H1 (cell line): ENCODE measurements around the gene NPIPA1. TPM values are rescaled to one million over a fixed set of nuclear protein-coding genes. Genes with fewer than 3 reads are reported as not detected.

ENCODE experiments used
- BACH1 ChIP-seq: IDR thresholded peaks from 2 replicates; pipeline ENCODE4 v1.6.1; 2012; ENCODE audit warnings: low read length, improper control_type of control experiment
- JUND ChIP-seq: IDR thresholded peaks from 2 replicates; pipeline ENCODE4 v1.6.1; 2011; ENCODE audit warnings: mild to moderate bottlenecking, improper control_type of control experiment, low read length
- polyA plus RNA-seq, 7 experiments: library from polyadenylated mRNA; depleted of rRNA in 3 of 7; stranded (reverse) in 5 of 7; unstranded in 2 of 7; fragments of >200 nt in 5 of 7; fragments of 200-250 nt in 2 of 7; gene quantifications; 1 replicate in 5 of 7; 2 replicates in 1 of 7; 4 replicates in 1 of 7; pipeline versions ENCODE4 v1.2.1 to v1.2.3, GENCODE V29; 2011 to 2013; ENCODE audit warnings: missing spikeins in 2 of 7, mixed read lengths in 2 of 7
- total RNA-seq: library from RNA; stranded (reverse); fragmentation: NEBNext Ultra II Directional; extraction: Animal tissue kit (Norgen Biotek cat#: 25700); gene quantifications from 2 replicates; pipeline ENCODE4 v1.2.1, GENCODE V29; 2021

Gene NPIPA1
- total and polyA plus RNA-seq, 2 of the 8 experiments (the other 6 are each of a cell fraction or from before 2014, with no cell fraction given), result 60.0 to 97.8 TPM

DNA sequence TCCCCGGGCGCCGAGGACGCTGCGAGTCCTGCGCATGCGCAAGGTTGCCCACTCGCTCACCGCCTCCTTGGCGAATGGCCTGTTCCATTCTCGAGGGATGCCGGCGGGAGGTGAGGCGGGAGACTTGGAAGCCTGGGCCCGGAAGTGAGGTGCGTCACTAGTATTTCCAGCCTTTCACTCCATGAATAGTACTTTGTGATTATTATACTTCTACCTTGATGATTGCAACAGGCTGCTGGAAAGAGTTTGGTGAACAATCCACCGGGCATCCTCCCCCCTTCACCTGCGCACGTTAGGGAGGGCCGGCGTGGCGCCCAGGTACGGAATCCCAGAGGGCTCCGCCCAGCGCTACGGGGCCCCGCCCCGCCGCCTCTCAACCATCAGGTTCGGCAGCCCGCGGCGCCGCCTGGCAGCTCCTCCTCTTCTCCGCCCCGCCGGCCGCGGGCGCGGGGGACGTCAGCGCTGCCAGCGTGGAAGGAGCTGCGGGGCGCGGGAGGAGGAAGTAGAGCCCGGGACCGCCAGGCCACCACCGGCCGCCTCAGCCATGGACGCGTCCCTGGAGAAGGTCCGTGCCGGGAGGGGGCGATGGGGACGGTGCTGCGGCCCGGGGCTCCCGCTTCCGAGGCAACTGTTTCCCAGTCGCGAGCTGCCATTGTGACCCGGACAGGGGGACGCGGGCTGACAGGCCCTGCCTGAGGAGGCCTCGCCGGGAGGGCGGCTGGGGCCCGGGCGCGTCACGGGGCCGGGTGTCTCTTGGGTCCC is 37.6 kb downstream of the NPIPA1 start, which contains the start of gene PDXDC1 (continued):
- TF ChIP-seq BACH1 (peak; percentile 72), JUND (peak; percentile 88)
- TF ChIP-seq, all 59 proteins: peak for 13; not testable (repeated sequence) for 46
